Measurements from ENCODE around the gene TEAD1. TPM values are rescaled to one million over a fixed set of nuclear protein-coding genes. Genes with fewer than 3 reads are reported as not detected.

The TEAD1 gene
- total RNA-seq, 4 donors from 2014 or later: 46.1 to 175 (median 126) TPM

- DNase-seq: no peak
- ATAC-seq: no peak
- in situ Hi-C loops (cut with MboI; ENCODE audit: low sequenced_read_pairs in 4 of 4): loop anchor here (25.0 kb wide), 2 partner anchors 223 to 373 kb away; no protein-coding TSS in a partner anchor
Measured at GRCh38 chr11:12964650-12965049, 290.4 kb downstream of the TEAD1 start.

GRCh38 chr11:12966002-12966401 lies 291.8 kb downstream of the TEAD1 start:
- Histone ChIP-seq H3K27ac (no peak overlapping the region), H3K4me3 (no peak overlapping the region), H3K36me3 (no peaks in the 10 kb centered on the region), H3K9me3 (no peaks in the 10 kb centered on the region), H3K4me1 (no peaks in the 10 kb centered on the region), H3K27me3 (no peaks in the 10 kb centered on the region)
- TF ChIP-seq POLR2A (IDR thresholded peaks at IDR 0.05) (no peak), CTCF (IDR thresholded peaks at IDR 0.05 in 4 of 5, conservative IDR thresholded peaks at IDR 0.05 in 1 of 5) (no peak)
- intact Hi-C loops (cut with DNase I; ENCODE audit: low total_unique reads) (loop anchor here (5.0 to 10.0 kb wide), 2 partner anchors 216 to 379 kb away; no protein-coding TSS in a partner anchor), in situ Hi-C loops (cut with MboI; ENCODE audit: low sequenced_read_pairs in 4 of 4) (loop anchor here (25.0 kb wide), 2 partner anchors 221 to 371 kb away; no protein-coding TSS in a partner anchor)
- no peak for DNase-seq
- no peak for ATAC-seq

More at GRCh38 chr11:12964650-12965049, 290.4 kb downstream of the TEAD1 start:
- H3K36me3 ChIP-seq: no peaks in the 10 kb centered on the region
- H3K27me3 ChIP-seq: no peaks in the 10 kb centered on the region
- no peaks in the 10 kb centered on the region for H3K9me3 ChIP-seq
- no peaks in the 10 kb centered on the region for H3K4me1 ChIP-seq
- TF ChIP-seq CTCF (IDR thresholded peaks at IDR 0.05 in 4 of 5, conservative IDR thresholded peaks at IDR 0.05 in 1 of 5): no peak
- TF ChIP-seq POLR2A (IDR thresholded peaks at IDR 0.05): no peak
- intact Hi-C loops (cut with DNase I; ENCODE audit: low total_unique reads): loop anchor here (5.0 to 10.0 kb wide), 2 partner anchors 218 to 380 kb away; no protein-coding TSS in a partner anchor
- no peak overlapping the region for H3K4me3 ChIP-seq
- no peak overlapping the region for H3K27ac ChIP-seq

- DNase-seq (no peak), ATAC-seq (no peak)
- H3K27me3 ChIP-seq: no peaks in the 10 kb centered on the region
- H3K9me3 ChIP-seq: no peaks in the 10 kb centered on the region
- no peak overlapping the region for H3K27ac ChIP-seq
- TF ChIP-seq CTCF (IDR thresholded peaks at IDR 0.05 in 4 of 5, conservative IDR thresholded peaks at IDR 0.05 in 1 of 5) (no peak), POLR2A (IDR thresholded peaks at IDR 0.05) (no peak)
- H3K36me3 ChIP-seq: no peaks in the 10 kb centered on the region
- in situ Hi-C loops (cut with MboI; ENCODE audit: low sequenced_read_pairs in 4 of 4) (loop anchor here (25.0 kb wide), 2 partner anchors 219 to 369 kb away; no protein-coding TSS in a partner anchor), intact Hi-C loops (cut with DNase I; ENCODE audit: low total_unique reads) (loop anchor here (5.0 to 10.0 kb wide), 2 partner anchors 214 to 377 kb away; no protein-coding TSS in a partner anchor)
- no peak overlapping the region for H3K4me3 ChIP-seq
- no peaks in the 10 kb centered on the region for H3K4me1 ChIP-seq
Measured at GRCh38 chr11:12968101-12968500, 293.9 kb downstream of the TEAD1 start.

GRCh38 chr11:12968826-12969225 lies 294.6 kb downstream of the TEAD1 start:
- H3K9me3 ChIP-seq: no peaks in the 10 kb centered on the region
- no peaks in the 10 kb centered on the region for H3K27me3 ChIP-seq
- TF ChIP-seq CTCF (IDR thresholded peaks at IDR 0.05 in 4 of 5, conservative IDR thresholded peaks at IDR 0.05 in 1 of 5) (no peak), POLR2A (IDR thresholded peaks at IDR 0.05) (no peak)
- H3K4me1 ChIP-seq: no peaks in the 10 kb centered on the region
- intact Hi-C loops (cut with DNase I; ENCODE audit: low total_unique reads) (loop anchor here (5.0 to 10.0 kb wide), 2 partner anchors 213 to 376 kb away; no protein-coding TSS in a partner anchor), in situ Hi-C loops (cut with MboI; ENCODE audit: low sequenced_read_pairs in 4 of 4) (loop anchor here (25.0 kb wide), 2 partner anchors 218 to 368 kb away; no protein-coding TSS in a partner anchor)
- ATAC-seq (no peak), DNase-seq (no peak)
- no peak overlapping the region for H3K4me3 ChIP-seq
- no peaks in the 10 kb centered on the region for H3K36me3 ChIP-seq
- H3K27ac ChIP-seq: no peak overlapping the region

All from gastrocnemius medialis (tissue), 4 donors.